Pancreas (tissue), 10 donors: Measurements from ENCODE around the gene RASA1. TPM values are rescaled to one million over a fixed set of nuclear protein-coding genes. Genes with fewer than 3 reads are reported as not detected.

Experiments
- ATAC-seq, 4 donors: fragments of 200-7000 bp; cut with Tn5 transposase; one replicate each; pipeline versions ENCODE4 v1.8.0 to v1.9.1; 2020; ENCODE audit warnings: mild to moderate bottlenecking in 4 of 4, moderate library complexity in 4 of 4
- DNase-seq, 6 donors: peaks; one replicate each; pipeline ENCODE4 v3.0.0-alpha.2; 2020
- FAIRE-seq: peaks from 2 replicates; lab custom pipeline; 2012; peaks lifted over from hg19 to GRCh38; lab: Jason Lieb, UNC
- H3K27ac ChIP-seq, 4 donors: fragments of 200-600 bp; sonication (generic); 1 replicate in 3 of 4; 2 replicates in 1 of 4; pipeline versions ENCODE4 v1.5.0 to v1.8.0; 2020
- H3K27me3 ChIP-seq, 4 donors: fragments of 200-600 bp; one replicate each; pipeline ENCODE4 v1.8.0; 2021
- H3K36me3 ChIP-seq, 3 donors: fragments of 200-600 bp; sonication (generic) in 1 of 3; one replicate each; pipeline versions ENCODE4 v1.5.0 to v1.8.0; 2020 to 2021
- H3K4me1 ChIP-seq, 3 donors: fragments of 200-600 bp; one replicate each; pipeline ENCODE4 v1.8.0; 2021
- H3K4me3 ChIP-seq, 4 donors: fragments of 200-600 bp; sonication (generic) in 2 of 4; one replicate each; pipeline versions ENCODE4 v1.5.0 to v1.8.0; 2020 to 2021
- H3K9me3 ChIP-seq, 4 donors: fragments of 200-600 bp; one replicate each; pipeline ENCODE4 v1.8.0; 2021
- WGBS, 2 donors: extraction: QIAGEN DNeasy Blood & Tissue Kit; methylation state at CpG; one replicate each; pipeline ENCODE4 v1.1.7; 2013; 5-methylcytosine and 5-hydroxymethylcytosine counted together
- intact Hi-C, 3 donors: fragments of 100-400 bp; cut with DNase I; formaldehyde crosslinking; loops; one replicate each; pipeline versions ENCODE4 v1.11.1 to v1.14.2; 2022
- polyA plus RNA-seq, 2 donors: library from polyadenylated mRNA; stranded (reverse); fragments of 200-250 nt; gene quantifications; one replicate each; pipeline ENCODE4 v1.2.3, GENCODE V29; 2013
- total RNA-seq, 6 donors: library from RNA; stranded (reverse); fragmentation: NEBNext Ultra II Directional in 4 of 6; extraction: Animal tissue kit (Norgen Biotek cat#: 25700) in 4 of 6; gene quantifications; one replicate each; pipeline versions ENCODE4 v1.2.1 to v1.2.4, GENCODE V29; 2021 to 2023
- TF ChIP-seq, protein P1 (sequence below), 4 donors: fragments of 200-600 bp; sonication (generic) in 3 of 4; IDR thresholded peaks; one replicate each; pipeline versions ENCODE4 v1.5.0 to v1.8.0; 2021; ENCODE audit warnings: antibody characterized with exemption in 4 of 4
- donor health status: healthy with polysubstance abuse.
- donor health status: DM: no; HTN: no; CAD: no; lungs with moderate emphysema.
- donor health status: DM: no; HTN: no; CAD: no.
- donor health status: control.
- donor health status: control.
- donor health status: Bipolar disorder and iron deficiency.
- donor health status: DM: yes; HTN: yes; CAD: no.
- donor health status: DM: no; HTN: no; CAD: no.
- donor health status: DM: no; HTN: no; CAD: no.
- donor health status: DM: yes; HTN: yes; CAD: no.

RASA1 gene
- total and polyA plus RNA-seq, 8 donors: 5.2 to 17.7 (median 9.9) TPM

DNA sequence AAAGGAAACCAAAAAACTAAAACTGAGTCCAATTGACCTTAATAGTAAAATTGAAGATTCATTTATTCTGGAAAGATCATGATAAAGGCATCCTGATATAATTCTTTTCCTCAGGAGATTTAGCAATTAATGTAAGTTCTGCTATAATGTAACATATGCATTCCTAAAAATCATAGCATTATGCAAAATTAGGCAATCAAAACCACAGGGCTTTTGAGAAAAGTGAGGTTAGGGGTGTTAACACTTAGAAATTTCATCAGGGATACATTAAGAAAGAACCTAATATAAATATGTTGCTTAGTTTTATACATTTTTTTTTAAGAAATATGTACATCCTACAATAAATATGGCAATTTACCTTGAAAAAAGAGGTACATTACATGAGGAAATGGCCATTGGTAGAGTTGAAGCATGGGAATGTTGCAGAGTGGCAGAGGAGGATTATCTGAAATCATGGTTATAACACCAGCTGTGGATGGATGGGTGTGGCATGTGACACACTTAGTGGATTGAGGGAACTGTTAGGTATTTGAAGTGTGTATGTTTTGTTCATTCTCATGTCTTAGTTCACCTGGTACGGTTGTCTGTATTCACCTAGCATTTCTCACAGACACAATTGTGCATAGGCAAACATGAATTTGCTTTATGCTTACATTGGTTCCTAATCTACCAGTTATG lies 94.0 kb downstream of the RASA1 start:
- H3K27ac ChIP-seq: no peak overlapping the region
- H3K27me3 ChIP-seq: no peaks in the 10 kb centered on the region
- FAIRE-seq: no peak
- H3K4me1 ChIP-seq: no peaks in the 10 kb centered on the region
- DNase-seq: no peak
- H3K9me3 ChIP-seq: no peaks in the 10 kb centered on the region
- TF ChIP-seq, protein P1, sequence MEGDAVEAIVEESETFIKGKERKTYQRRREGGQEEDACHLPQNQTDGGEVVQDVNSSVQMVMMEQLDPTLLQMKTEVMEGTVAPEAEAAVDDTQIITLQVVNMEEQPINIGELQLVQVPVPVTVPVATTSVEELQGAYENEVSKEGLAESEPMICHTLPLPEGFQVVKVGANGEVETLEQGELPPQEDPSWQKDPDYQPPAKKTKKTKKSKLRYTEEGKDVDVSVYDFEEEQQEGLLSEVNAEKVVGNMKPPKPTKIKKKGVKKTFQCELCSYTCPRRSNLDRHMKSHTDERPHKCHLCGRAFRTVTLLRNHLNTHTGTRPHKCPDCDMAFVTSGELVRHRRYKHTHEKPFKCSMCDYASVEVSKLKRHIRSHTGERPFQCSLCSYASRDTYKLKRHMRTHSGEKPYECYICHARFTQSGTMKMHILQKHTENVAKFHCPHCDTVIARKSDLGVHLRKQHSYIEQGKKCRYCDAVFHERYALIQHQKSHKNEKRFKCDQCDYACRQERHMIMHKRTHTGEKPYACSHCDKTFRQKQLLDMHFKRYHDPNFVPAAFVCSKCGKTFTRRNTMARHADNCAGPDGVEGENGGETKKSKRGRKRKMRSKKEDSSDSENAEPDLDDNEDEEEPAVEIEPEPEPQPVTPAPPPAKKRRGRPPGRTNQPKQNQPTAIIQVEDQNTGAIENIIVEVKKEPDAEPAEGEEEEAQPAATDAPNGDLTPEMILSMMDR (IDR thresholded peaks at IDR 0.05): no peak
- intact Hi-C loops: no loop called here
- peaks cover 0 to 10% (median 0%) of the 10 kb centered on the region in 3 donors for H3K36me3 ChIP-seq
- 95 to 100% methylated on average over 1 of the region's 1 CpG for WGBS, 2 donors
- ATAC-seq: no peak
- H3K4me3 ChIP-seq: no peak overlapping the region

DNA sequence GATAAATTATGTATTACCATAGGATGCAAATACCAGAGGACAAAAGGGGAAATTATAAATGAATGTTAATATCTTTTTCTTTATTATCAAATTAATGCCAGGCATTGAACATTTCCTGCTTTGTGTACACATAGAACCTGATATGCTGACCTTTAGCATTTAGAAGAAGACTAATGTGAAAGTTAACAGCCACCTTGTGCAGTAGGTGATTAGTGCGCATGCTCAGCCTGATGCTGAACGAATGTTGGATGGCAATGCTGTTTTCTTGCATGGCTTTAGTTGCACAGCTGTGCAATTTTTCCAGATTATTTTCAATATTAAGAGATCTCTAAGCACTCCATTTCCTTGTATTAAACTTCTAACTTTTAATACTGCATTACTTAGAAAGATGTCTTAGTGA lies 99.6 kb downstream of the RASA1 start:
- Histone ChIP-seq H3K27ac (no peak overlapping the region), H3K9me3 (no peaks in the 10 kb centered on the region), H3K4me3 (no peak overlapping the region), H3K36me3 (peaks cover 0 to 19% (median 0%) of the 10 kb centered on the region in 3 donors), H3K4me1 (no peaks in the 10 kb centered on the region), H3K27me3 (no peaks in the 10 kb centered on the region)
- DNase-seq (peak in 1 of 6 donors; percentile 4), ATAC-seq (peak in 2 of 4 donors; percentile 42 to 64), FAIRE-seq (no peak)
- WGBS, 2 donors: 40 to 44% methylated on average over 2 of the region's 2 CpGs
- intact Hi-C loops: no loop called here
- TF ChIP-seq, protein P1 (IDR thresholded peaks at IDR 0.05): no peak

DNA sequence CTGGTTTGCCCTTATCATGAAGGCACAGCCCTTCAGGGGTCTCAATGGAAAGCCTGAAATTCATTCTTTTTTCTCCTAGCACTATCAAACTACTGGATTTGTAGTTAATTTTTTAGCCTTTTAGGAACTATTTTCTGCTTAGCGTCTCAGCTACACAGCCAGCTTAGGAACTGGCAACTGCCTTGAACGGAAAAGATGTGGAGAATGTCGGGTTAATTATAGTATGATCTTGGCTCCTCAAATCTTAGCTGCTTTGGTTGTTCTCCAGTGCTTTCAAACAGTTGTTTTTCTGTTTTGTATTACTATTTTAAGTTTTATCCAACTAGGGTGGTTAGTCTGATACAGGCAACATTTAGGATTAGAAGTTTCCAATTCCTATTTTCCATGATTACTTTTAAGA lies 100.9 kb downstream of the RASA1 start:
- ATAC-seq (no peak), FAIRE-seq (no peak), DNase-seq (no peak)
- Histone ChIP-seq H3K27me3 (no peaks in the 10 kb centered on the region), H3K4me1 (no peaks in the 10 kb centered on the region), H3K4me3 (no peak overlapping the region), H3K9me3 (no peaks in the 10 kb centered on the region), H3K36me3 (peaks cover 0 to 21% (median 0%) of the 10 kb centered on the region in 3 donors), H3K27ac (no peak overlapping the region)
- TF ChIP-seq, protein P1 (IDR thresholded peaks at IDR 0.05): no peak
- WGBS, 2 donors: 92 to 95% methylated on average over 3 of the region's 3 CpGs
- intact Hi-C loops: no loop called here

DNA sequence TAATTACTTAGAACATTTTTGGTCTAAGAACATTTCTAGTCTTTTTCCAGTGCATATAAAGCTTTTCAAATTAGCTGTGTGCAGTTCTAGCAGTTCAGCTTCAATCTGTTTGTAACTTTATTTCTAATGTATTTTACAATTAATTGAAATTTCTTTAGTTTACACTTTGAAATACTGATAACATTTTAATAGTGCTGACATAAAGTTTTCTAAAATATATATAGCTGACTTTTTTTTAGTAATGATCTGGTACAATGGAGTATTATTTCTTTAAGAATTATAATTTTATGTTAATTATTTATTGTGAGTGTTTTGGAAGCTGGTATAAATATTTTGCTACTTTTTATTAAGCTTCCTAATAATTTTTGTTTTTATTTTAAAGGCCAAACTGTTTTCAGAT lies 101.7 kb downstream of the RASA1 start:
- TF ChIP-seq, protein P1 (IDR thresholded peaks at IDR 0.05): no peak
- Histone ChIP-seq H3K4me1 (no peaks in the 10 kb centered on the region), H3K9me3 (no peaks in the 10 kb centered on the region), H3K27ac (no peak overlapping the region), H3K27me3 (no peaks in the 10 kb centered on the region), H3K36me3 (peaks cover 0 to 14% (median 0%) of the 10 kb centered on the region in 3 donors), H3K4me3 (no peak overlapping the region)
- DNase-seq: no peak
- intact Hi-C loops: no loop called here
- ATAC-seq: no peak
- FAIRE-seq: no peak

DNA sequence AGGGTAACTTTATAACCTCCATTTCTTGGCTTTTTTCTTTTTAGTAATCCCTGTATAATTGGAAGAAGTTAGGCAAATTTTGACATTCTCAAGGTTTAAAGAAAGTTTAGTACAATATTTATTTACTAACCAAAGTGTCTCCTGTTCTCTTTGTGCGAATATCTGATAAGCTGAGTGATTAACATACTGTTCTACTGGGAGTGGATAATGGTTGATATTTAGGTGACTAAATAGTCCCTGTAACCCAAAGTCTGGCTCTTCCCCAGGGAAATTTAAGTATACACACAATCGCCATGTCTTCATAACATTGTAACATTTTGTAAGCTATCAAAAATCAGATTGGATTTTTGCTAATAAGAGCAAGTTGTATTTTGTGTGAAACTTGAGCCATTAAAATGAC lies 105.0 kb downstream of the RASA1 start:
- H3K36me3 ChIP-seq: peaks cover 0 to 24% (median 0%) of the 10 kb centered on the region in 3 donors
- ATAC-seq (no peak), FAIRE-seq (no peak), DNase-seq (no peak)
- WGBS, 2 donors: 46 to 53% methylated on average over 2 of the region's 2 CpGs
- TF ChIP-seq, protein P1 (IDR thresholded peaks at IDR 0.05): no peak
- no peaks in the 10 kb centered on the region for H3K4me1 ChIP-seq
- intact Hi-C loops: no loop called here
- H3K27ac ChIP-seq: no peak overlapping the region
- no peak overlapping the region for H3K4me3 ChIP-seq
- H3K27me3 ChIP-seq: no peaks in the 10 kb centered on the region
- H3K9me3 ChIP-seq: no peaks in the 10 kb centered on the region
